Ovary (tissue), 3 donors: Measurements from ENCODE around the gene LEPR.

ENCODE experiments used
- CTCF ChIP-seq, 3 donors: fragments of 450-650 bp in 2 of 3; fragments of 200-600 bp in 1 of 3; IDR thresholded peaks; one replicate each; pipeline versions ENCODE4 v1.5.1 to v1.8.0; 2016 to 2022; ENCODE audit warnings: antibody characterized with exemption in 3 of 3, mild to moderate bottlenecking in 1 of 3
- EP300 ChIP-seq: sonication (generic); formaldehyde crosslinking; IDR thresholded peaks from one replicate; pipeline ENCODE4 v1.6.1; 2017; ENCODE audit warnings: antibody characterized with exemption
- POLR2A ChIP-seq: fragments of 450-650 bp; IDR thresholded peaks from one replicate; pipeline ENCODE4 v1.6.1; 2017; ENCODE audit warnings: antibody characterized with exemption, mild to moderate bottlenecking, moderate library complexity
- donor health status: DM: no; HTN: no; CAD: no.

GRCh38 chr1:65443647-65444046 is 23.2 kb downstream of the LEPR start:
- TF ChIP-seq POLR2A, result no peak
- TF ChIP-seq CTCF (IDR thresholded peaks at IDR 0.05), result no peak
- TF ChIP-seq EP300, result no peak
